H9 (cell line): ENCODE data around the gene ELP6. TPM values are rescaled to one million over a fixed set of nuclear protein-coding genes. Genes with fewer than 3 reads are reported as not detected.

Experiments
- DNase-seq: peaks from one replicate; pipeline ENCODE4 v3.0.0-alpha.2; 2017
- H2AFZ ChIP-seq: one replicate; pipeline ENCODE4 v1.6.1; 2013; ENCODE audit warnings: mild to moderate bottlenecking, low read length, control low read depth, moderate library complexity
- H2AK5ac ChIP-seq: 2 replicates; pipeline ENCODE4 v1.6.1; 2013; ENCODE audit warnings: low read length, control low read depth, mixed read lengths; ENCODE audit not compliant: insufficient read length
- H2BK120ac ChIP-seq: one replicate; pipeline ENCODE4 v1.6.1; 2013; ENCODE audit warnings: low read depth, mild to moderate bottlenecking, low read length, control low read depth, inconsistent platforms; ENCODE audit not compliant: poor library complexity, severe bottlenecking
- H2BK12ac ChIP-seq: 2 replicates; pipeline ENCODE4 v1.6.1; 2013; ENCODE audit warnings: low read length, control low read depth, mixed read lengths, low read depth; ENCODE audit not compliant: insufficient read length
- H2BK15ac ChIP-seq: 2 replicates; pipeline ENCODE4 v1.6.1; 2013; ENCODE audit warnings: low read depth, low read length, control low read depth
- H2BK20ac ChIP-seq: one replicate; pipeline ENCODE4 v1.6.1; 2013; ENCODE audit warnings: low read depth, mild to moderate bottlenecking, low read length, control low read depth, inconsistent platforms; ENCODE audit not compliant: poor library complexity, severe bottlenecking
- H2BK5ac ChIP-seq: 2 replicates; pipeline ENCODE4 v1.6.1; 2013; ENCODE audit warnings: low read length, control low read depth, mixed read lengths; ENCODE audit not compliant: insufficient read length
- H3K14ac ChIP-seq: 2 replicates; pipeline ENCODE4 v1.6.1; 2013; ENCODE audit warnings: low read length, control low read depth; ENCODE audit not compliant: insufficient read depth
- H3K18ac ChIP-seq: 2 replicates; pipeline ENCODE4 v1.6.1; 2013; ENCODE audit warnings: low read depth, mild to moderate bottlenecking, mixed read lengths, low read length, control low read depth; ENCODE audit not compliant: insufficient read length
- H3K23ac ChIP-seq: 2 replicates; pipeline ENCODE4 v1.6.1; 2013; ENCODE audit warnings: low read length, control low read depth, mixed read lengths, low read depth; ENCODE audit not compliant: insufficient read length
- H3K23me2 ChIP-seq: 2 replicates; pipeline ENCODE4 v1.6.1; 2013; ENCODE audit warnings: low read depth, mild to moderate bottlenecking, mixed read lengths, low read length, control low read depth; ENCODE audit not compliant: insufficient read length, poor library complexity, severe bottlenecking
- H3K27ac ChIP-seq: 2 replicates; pipeline ENCODE4 v1.5.1; 2013; ENCODE audit warnings: low read length, control low read depth, mixed read lengths, low read depth; ENCODE audit not compliant: insufficient read length
- H3K27me3 ChIP-seq: 2 replicates; pipeline ENCODE4 v1.6.1; 2013; ENCODE audit warnings: low read length, control low read depth, inconsistent platforms; ENCODE audit not compliant: insufficient read depth
- H3K4ac ChIP-seq: 2 replicates; pipeline ENCODE4 v1.6.1; 2013; ENCODE audit warnings: low read depth, mild to moderate bottlenecking, control low read depth, inconsistent platforms, low read length, moderate library complexity
- H3K4me1 ChIP-seq: 2 replicates; pipeline ENCODE4 v1.6.1; 2013; ENCODE audit warnings: low read length, control low read depth, inconsistent platforms; ENCODE audit not compliant: insufficient read depth
- H3K4me2 ChIP-seq: 2 replicates; pipeline ENCODE4 v1.6.1; 2013; ENCODE audit warnings: low read length, control low read depth, mixed read lengths; ENCODE audit not compliant: insufficient read length, insufficient read depth
- H3K56ac ChIP-seq: 2 replicates; pipeline ENCODE4 v1.6.1; 2013; ENCODE audit warnings: low read depth, mild to moderate bottlenecking, mixed read lengths, low read length, control low read depth; ENCODE audit not compliant: insufficient read length
- H3K79me1 ChIP-seq: 2 replicates; pipeline ENCODE4 v1.6.1; 2013; ENCODE audit warnings: low read depth, mild to moderate bottlenecking, moderate library complexity, low read length, control low read depth, inconsistent platforms; ENCODE audit not compliant: insufficient read depth, poor library complexity, severe bottlenecking
- H3K79me2 ChIP-seq: 2 replicates; pipeline ENCODE4 v1.6.1; 2013; ENCODE audit warnings: low read length, control low read depth, inconsistent platforms; ENCODE audit not compliant: insufficient read depth
- H3K9ac ChIP-seq: 2 replicates; pipeline ENCODE4 v1.6.1; 2013; ENCODE audit warnings: low read length, control low read depth, mixed read lengths; ENCODE audit not compliant: insufficient read length; ENCODE audit errors: extremely low read depth
- H3K9me3 ChIP-seq: one replicate; pipeline ENCODE4 v1.6.1; 2013; ENCODE audit warnings: low read depth, low read length, inconsistent platforms; ENCODE audit not compliant: control insufficient read depth
- H3T11ph ChIP-seq: one replicate; pipeline ENCODE4 v1.6.1; 2013; ENCODE audit warnings: mild to moderate bottlenecking, low read length, control low read depth, inconsistent platforms
- H4K20me1 ChIP-seq: one replicate; pipeline ENCODE4 v1.6.1; 2013; ENCODE audit not compliant: control insufficient read depth, insufficient read length, insufficient read depth
- H4K5ac ChIP-seq: 2 replicates; pipeline ENCODE4 v1.6.1; 2013; ENCODE audit warnings: low read depth, mild to moderate bottlenecking, mixed read lengths, low read length, control low read depth; ENCODE audit not compliant: insufficient read length
- H4K8ac ChIP-seq: replicated peaks from 2 replicates; pipeline ENCODE4 v1.6.1; 2013; ENCODE audit warnings: low read length, control low read depth, mixed read lengths, low read depth; ENCODE audit not compliant: insufficient read length
- H4K91ac ChIP-seq: 2 replicates; pipeline ENCODE4 v1.6.1; 2013; ENCODE audit warnings: low read depth, mild to moderate bottlenecking, moderate library complexity, mixed read lengths, low read length, control low read depth; ENCODE audit not compliant: insufficient read length
- H3K27ac Mint-ChIP-seq, 3 experiments: 2 replicates in 2 of 3; 3 replicates in 1 of 3; pipeline ENCODE4 v1.8.0; 2020 to 2021; ENCODE audit warnings: mixed read lengths in 3 of 3, mild to moderate bottlenecking in 1 of 3, moderate library complexity in 1 of 3
- H3K27me3 Mint-ChIP-seq: 2 replicates; pipeline ENCODE4 v1.8.0; 2021; ENCODE audit warnings: low read depth, mild to moderate bottlenecking, moderate library complexity, mixed read lengths
- H3K36me3 Mint-ChIP-seq, 3 experiments: 2 replicates in 2 of 3; 3 replicates in 1 of 3; pipeline ENCODE4 v1.8.0; 2020 to 2021; ENCODE audit warnings: low read depth in 3 of 3, mixed read lengths in 3 of 3; ENCODE audit not compliant: insufficient read depth in 1 of 3
- H3K4me1 Mint-ChIP-seq, 2 experiments: 2 replicates each; pipeline ENCODE4 v1.8.0; 2020; ENCODE audit warnings: mixed read lengths in 2 of 2
- H3K4me3 Mint-ChIP-seq, 2 experiments: 2 replicates in 1 of 2; 3 replicates in 1 of 2; pipeline ENCODE4 v1.8.0; 2020 to 2021; ENCODE audit warnings: mild to moderate bottlenecking in 2 of 2, mixed read lengths in 2 of 2, moderate library complexity in 1 of 2
- H3K9me3 Mint-ChIP-seq, 2 experiments: 2 replicates in 1 of 2; 3 replicates in 1 of 2; pipeline ENCODE4 v1.8.0; 2020; ENCODE audit warnings: mild to moderate bottlenecking in 2 of 2, mixed read lengths in 2 of 2, moderate library complexity in 1 of 2
- WGBS: extraction: QIAGEN DNeasy Blood & Tissue Kit; methylation state at CpG from one replicate; pipeline ENCODE4 v1.1.7; 2013; ENCODE audit warnings: missing lambda C conversion rate, low lambda C conversion rate, mixed read lengths; ENCODE audit not compliant: insufficient read length; ENCODE audit errors: extremely low coverage; 5-methylcytosine and 5-hydroxymethylcytosine counted together
- total RNA-seq: library from RNA; stranded (reverse); gene quantifications from 2 replicates; pipeline ENCODE4 v1.2.1, GENCODE V29; 2021
- TF ChIP-seq, protein P1 (sequence below): fragments of 200-600 bp; sonication (generic); conservative IDR thresholded peaks from 3 replicates; pipeline ENCODE4 v1.8.0; 2021; ENCODE audit warnings: antibody characterized with exemption, mild to moderate bottlenecking

Gene ELP6
- total RNA-seq, 1 experiment from 2014 or later, result 53.9 TPM

GRCh38 chr3:47533481-47533880, 20.0 kb upstream of the ELP6 start:
- Histone ChIP-seq H2AFZ (no peak overlapping the region), H3K79me2 (no peaks in the 10 kb centered on the region), H4K91ac (no peak overlapping the region), H3K4me1 (no peaks in the 10 kb centered on the region), H2BK5ac (no peak overlapping the region), H4K8ac (no peak overlapping the region), H2AK5ac (no peak overlapping the region), H3K27me3 (no peaks in the 10 kb centered on the region), H3K4me2 (no peak overlapping the region), H3K27ac (no peak overlapping the region), H3K14ac (no peak overlapping the region), H3K4ac (no peak overlapping the region), H3T11ph (no peak overlapping the region), H2BK15ac (no peak overlapping the region), H3K79me1 (no peaks in the 10 kb centered on the region), H2BK12ac (no peak overlapping the region), H2BK120ac (no peak overlapping the region), H3K18ac (no peak overlapping the region), H4K5ac (no peak overlapping the region), H3K9me3 (no peaks in the 10 kb centered on the region), H3K23ac (no peak overlapping the region), H3K23me2 (no peaks in the 10 kb centered on the region), H3K9ac (no peak overlapping the region), H4K20me1 (no peaks in the 10 kb centered on the region), H3K56ac (no peak overlapping the region), H2BK20ac (no peak overlapping the region)
- H3K27ac Mint-ChIP-seq, result no peak overlapping the region
- H3K9me3 Mint-ChIP-seq, result peaks cover 6 to 11% of the 10 kb centered on the region in 2 experiments
- no peak overlapping the region for H3K4me3 Mint-ChIP-seq
- DNase-seq, result no peak
- WGBS, result no CpG with 5 or more reads among the region's 2 CpGs
- H3K27me3 Mint-ChIP-seq, result peaks cover 5% of the 10 kb centered on the region
- TF ChIP-seq, protein P1, sequence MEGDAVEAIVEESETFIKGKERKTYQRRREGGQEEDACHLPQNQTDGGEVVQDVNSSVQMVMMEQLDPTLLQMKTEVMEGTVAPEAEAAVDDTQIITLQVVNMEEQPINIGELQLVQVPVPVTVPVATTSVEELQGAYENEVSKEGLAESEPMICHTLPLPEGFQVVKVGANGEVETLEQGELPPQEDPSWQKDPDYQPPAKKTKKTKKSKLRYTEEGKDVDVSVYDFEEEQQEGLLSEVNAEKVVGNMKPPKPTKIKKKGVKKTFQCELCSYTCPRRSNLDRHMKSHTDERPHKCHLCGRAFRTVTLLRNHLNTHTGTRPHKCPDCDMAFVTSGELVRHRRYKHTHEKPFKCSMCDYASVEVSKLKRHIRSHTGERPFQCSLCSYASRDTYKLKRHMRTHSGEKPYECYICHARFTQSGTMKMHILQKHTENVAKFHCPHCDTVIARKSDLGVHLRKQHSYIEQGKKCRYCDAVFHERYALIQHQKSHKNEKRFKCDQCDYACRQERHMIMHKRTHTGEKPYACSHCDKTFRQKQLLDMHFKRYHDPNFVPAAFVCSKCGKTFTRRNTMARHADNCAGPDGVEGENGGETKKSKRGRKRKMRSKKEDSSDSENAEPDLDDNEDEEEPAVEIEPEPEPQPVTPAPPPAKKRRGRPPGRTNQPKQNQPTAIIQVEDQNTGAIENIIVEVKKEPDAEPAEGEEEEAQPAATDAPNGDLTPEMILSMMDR, result no peak
- no peaks in the 10 kb centered on the region for H3K36me3 Mint-ChIP-seq
- peaks cover 4 to 7% of the 10 kb centered on the region in 2 experiments; a peak in 3 of 4 replicates for H3K4me1 Mint-ChIP-seq
